Duodenal mucosa (tissue), 2 donors: ENCODE data around the gene SLC25A21.
A peak's percentile ranks its signal among the peaks of the same experiment; 100 is the strongest.

Experiments used
- H3K27ac ChIP-seq: one replicate; pipeline ENCODE4 v1.7.0; 2013; ENCODE audit warnings: low read depth, low read length
- H3K27me3 ChIP-seq, 2 donors: one replicate each; pipeline ENCODE4 v1.7.0; 2013; ENCODE audit warnings: low read length in 2 of 2, control low read depth in 1 of 2; ENCODE audit not compliant: insufficient read depth in 2 of 2, control insufficient read depth in 1 of 2
- H3K36me3 ChIP-seq, 2 donors: one replicate each; pipeline ENCODE4 v1.7.0; 2013; ENCODE audit warnings: low read length in 2 of 2, control low read depth in 1 of 2; ENCODE audit not compliant: insufficient read depth in 2 of 2, control insufficient read depth in 1 of 2
- H3K4me1 ChIP-seq, 2 donors: one replicate each; pipeline ENCODE4 v1.7.0; 2013; ENCODE audit warnings: low read length in 2 of 2, control low read depth in 1 of 2; ENCODE audit not compliant: insufficient read depth in 2 of 2, control insufficient read depth in 1 of 2
- H3K4me3 ChIP-seq, 2 donors: one replicate each; pipeline ENCODE4 v1.7.0; 2013; ENCODE audit warnings: low read length in 2 of 2, low read depth in 1 of 2
- H3K9ac ChIP-seq, 2 donors: one replicate each; pipeline ENCODE4 v1.7.0; 2013; ENCODE audit warnings: low read length in 2 of 2, low read depth in 1 of 2
- H3K9me3 ChIP-seq, 2 donors: one replicate each; pipeline ENCODE4 v1.7.0; 2013; ENCODE audit warnings: low read length in 2 of 2, control low read depth in 1 of 2; ENCODE audit not compliant: control insufficient read depth in 1 of 2

The SLC25A21 gene

DNA sequence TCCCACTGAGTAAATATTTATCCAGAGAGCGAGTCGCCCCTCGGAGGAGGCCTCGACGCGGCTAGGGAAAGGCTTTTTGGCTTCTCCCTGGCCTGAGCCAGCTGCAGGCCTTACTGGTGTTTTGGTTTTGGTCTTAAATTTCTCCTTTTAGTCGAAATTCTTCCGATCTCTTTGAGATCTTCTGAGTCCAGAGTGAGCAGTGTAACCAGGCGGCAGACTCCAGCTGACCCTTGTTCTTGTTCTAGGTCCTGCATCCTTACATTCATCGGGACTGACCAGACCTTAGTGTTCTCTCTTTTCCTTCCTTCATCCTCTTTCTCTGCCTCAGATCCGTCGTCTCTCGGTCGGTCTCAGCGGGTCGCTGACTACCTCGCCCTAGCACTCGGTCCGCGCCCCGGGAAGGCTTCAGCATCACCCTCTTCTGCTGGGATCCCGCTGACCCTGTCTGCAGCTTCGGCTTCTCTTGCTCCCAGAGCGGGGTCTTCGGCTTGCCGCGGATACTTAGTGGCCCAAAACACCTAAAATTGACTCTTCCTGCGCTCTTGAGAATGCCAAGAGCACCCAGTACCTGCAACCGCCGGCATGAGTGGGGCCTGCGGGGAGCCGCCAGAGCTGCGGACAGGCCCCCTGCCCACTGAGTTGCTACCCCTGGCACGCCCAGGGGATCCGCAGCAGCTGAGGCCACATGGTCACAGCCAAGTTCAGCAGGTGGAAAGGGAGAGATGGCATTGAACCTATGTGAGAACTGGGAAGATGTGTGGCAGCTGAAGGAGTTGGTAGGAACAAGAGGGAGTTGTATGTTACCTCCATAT is 513.2 kb downstream of the SLC25A21 start:
- H3K36me3 ChIP-seq, result no peaks in the 10 kb centered on the region
- H3K4me3 ChIP-seq, result peak overlapping the region in 1 of 2 donors; percentile 32
- peaks cover 96 to 100% of the 10 kb centered on the region in 2 donors for H3K27me3 ChIP-seq
- no peaks in the 10 kb centered on the region for H3K9me3 ChIP-seq
- no peak overlapping the region for H3K9ac ChIP-seq
- peaks cover 22 to 49% of the 10 kb centered on the region in 2 donors for H3K4me1 ChIP-seq
- no peak overlapping the region for H3K27ac ChIP-seq

DNA sequence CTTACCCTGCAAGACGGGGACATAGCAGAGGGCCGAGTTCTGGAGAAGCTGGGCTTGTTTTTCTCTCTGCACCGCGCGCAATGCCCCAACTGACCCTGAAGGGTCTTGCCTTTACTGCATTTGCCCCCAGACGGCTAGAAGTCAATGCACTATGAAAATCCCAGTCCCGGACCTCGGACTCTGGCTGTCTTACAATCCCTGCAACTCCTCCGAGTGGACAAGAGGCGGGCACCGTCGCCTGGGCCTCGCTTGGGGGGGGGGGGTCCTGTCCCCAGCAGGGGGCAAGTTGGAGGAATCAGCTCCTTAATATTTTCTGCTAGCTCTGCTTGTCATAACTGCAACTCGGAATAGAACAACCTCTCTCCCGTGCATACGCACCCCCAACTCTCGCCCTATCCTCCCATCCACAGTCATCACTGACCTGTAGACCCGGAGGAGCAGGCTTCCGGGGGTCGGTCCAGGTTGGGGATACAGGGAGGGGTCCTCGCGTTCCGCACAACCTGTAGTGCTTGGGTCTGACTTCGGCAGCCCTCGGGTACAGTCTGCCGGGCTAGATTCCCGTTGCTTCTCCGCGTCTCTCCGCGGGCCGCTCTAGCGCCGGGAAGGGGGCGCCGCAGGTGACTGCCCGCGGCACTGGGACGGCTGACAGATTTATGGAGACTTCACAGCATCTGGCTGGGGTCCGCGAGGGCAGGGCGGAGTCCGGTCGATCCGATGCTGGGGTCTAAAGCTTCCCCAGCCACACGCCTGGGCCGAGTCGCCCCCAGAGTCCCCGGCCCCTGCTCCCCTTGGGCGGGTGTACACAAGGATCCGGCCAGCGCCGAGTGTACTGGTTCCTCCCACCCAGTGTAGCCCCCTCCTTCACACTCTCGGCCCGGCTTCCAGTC is 514.0 kb downstream of the SLC25A21 start:
- Histone ChIP-seq H3K9me3 (no peaks in the 10 kb centered on the region), H3K4me3 (no peak overlapping the region), H3K27ac (no peak overlapping the region), H3K4me1 (peaks cover 15 to 41% of the 10 kb centered on the region in 2 donors), H3K9ac (no peak overlapping the region), H3K36me3 (no peaks in the 10 kb centered on the region), H3K27me3 (peaks cover 96 to 100% of the 10 kb centered on the region in 2 donors)

DNA sequence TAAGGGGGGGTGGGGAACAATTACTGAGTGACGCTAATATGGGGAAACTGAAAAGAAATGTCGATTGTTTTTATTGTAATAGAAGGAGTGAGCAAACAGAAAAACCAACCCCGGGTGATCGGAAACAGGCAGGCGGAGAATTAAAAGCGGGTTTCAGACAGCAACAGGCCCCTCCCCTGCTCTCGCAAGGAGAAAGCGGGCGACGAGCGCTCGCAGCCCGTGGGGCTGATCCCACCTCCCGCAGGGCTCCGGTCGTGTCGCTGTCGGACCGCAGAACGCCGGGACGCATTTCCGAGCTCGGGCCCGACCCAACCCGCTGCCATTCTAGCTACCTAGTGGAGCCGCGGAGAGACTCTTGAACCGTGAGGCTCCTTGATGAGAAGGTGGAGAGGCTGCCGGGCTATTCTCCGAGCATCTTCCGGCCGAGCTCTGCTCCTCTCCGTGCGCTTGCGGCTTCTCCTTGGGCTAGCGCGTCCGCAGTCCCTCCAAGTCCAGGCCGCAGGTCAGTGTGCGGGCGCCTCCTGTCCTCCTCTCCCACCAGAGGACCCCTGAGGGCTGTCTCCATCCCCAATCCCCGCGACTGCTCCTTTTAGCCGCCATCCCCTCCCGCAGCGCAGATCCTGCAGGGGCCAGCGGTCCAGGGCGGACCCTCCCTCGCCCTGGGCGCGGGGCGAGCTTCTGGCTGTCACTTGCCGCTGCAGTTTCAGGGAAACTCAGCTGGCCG is 514.8 kb downstream of the SLC25A21 start:
- Histone ChIP-seq H3K27me3 (peaks cover 96 to 100% of the 10 kb centered on the region in 2 donors), H3K27ac (no peak overlapping the region), H3K9ac (no peak overlapping the region), H3K4me3 (peak overlapping the region in 1 of 2 donors; percentile 22), H3K36me3 (no peaks in the 10 kb centered on the region), H3K9me3 (no peaks in the 10 kb centered on the region), H3K4me1 (peaks cover 9 to 33% of the 10 kb centered on the region in 2 donors)

- Histone ChIP-seq H3K9ac (no peak overlapping the region), H3K27ac (no peak overlapping the region), H3K36me3 (no peaks in the 10 kb centered on the region), H3K4me3 (peak overlapping the region in 1 of 2 donors; percentile 22), H3K9me3 (no peaks in the 10 kb centered on the region), H3K4me1 (peaks cover 4 to 28% of the 10 kb centered on the region in 2 donors), H3K27me3 (peaks cover 96 to 100% of the 10 kb centered on the region in 2 donors)
Measured at GRCh38 chr14:36656687-36657398, 515.6 kb downstream of the SLC25A21 start.

GRCh38 chr14:36655963-36656686 is 516.3 kb downstream of the SLC25A21 start:
- Histone ChIP-seq H3K27ac (no peak overlapping the region), H3K9ac (no peak overlapping the region), H3K4me1 (peaks cover 4 to 21% of the 10 kb centered on the region in 2 donors), H3K36me3 (no peaks in the 10 kb centered on the region), H3K4me3 (peak overlapping the region in 1 of 2 donors; percentile 36), H3K27me3 (peaks cover 96 to 100% of the 10 kb centered on the region in 2 donors), H3K9me3 (no peaks in the 10 kb centered on the region)

- Histone ChIP-seq H3K4me3 (no peak overlapping the region), H3K27ac (no peak overlapping the region), H3K9me3 (no peaks in the 10 kb centered on the region), H3K9ac (no peak overlapping the region), H3K27me3 (peaks cover 96 to 100% of the 10 kb centered on the region in 2 donors), H3K36me3 (no peaks in the 10 kb centered on the region), H3K4me1 (peaks cover 0 to 18% of the 10 kb centered on the region in 2 donors)
Measured at GRCh38 chr14:36655571-36655962, 516.8 kb downstream of the SLC25A21 start.

- Histone ChIP-seq H3K4me3 (no peak overlapping the region), H3K27me3 (peaks cover 94 to 99% of the 10 kb centered on the region in 2 donors), H3K36me3 (no peaks in the 10 kb centered on the region), H3K4me1 (peaks cover 0 to 18% of the 10 kb centered on the region in 2 donors), H3K9me3 (no peaks in the 10 kb centered on the region), H3K9ac (no peak overlapping the region), H3K27ac (no peak overlapping the region)
Measured at GRCh38 chr14:36654794-36655381, 517.5 kb downstream of the SLC25A21 start.

DNA sequence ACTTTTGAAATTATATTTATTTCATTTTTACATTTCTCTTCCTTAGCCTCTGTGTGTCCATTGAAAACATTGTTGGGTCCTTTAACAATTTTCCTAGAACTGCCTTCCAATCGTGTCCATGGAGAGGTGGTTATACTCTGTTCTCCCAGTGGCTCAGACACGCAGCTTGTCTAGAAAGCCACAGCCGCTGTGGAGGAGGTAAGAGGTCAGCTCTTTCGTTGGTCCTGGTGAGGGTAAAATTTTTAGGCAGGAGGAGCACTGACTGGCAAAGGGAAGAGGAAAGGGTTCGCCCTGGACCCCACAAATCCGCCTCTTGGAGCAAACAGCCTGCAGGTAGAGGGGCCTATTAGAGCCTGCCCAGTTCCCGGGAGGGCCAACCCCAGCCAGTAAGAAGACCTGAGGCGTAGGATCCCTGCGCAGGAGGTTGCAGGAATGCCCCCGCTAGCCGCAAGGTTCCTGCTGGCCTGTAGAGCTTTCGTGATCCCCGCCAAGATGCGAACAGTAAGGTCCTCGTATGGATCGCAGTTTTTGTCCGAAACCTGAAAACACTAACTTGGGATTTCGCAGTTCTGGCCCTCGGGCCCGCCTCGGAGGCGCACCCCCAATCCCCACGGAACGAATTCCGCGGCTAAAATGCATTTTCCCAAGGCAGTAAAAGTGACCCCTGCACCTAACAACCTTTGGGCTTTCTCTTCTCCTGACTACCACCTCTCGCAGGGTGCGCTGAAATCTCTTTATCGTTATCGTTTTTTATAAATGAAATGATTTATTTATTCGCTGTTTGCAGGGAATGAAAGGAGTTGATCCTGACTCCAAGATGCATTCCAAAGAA is 518.2 kb downstream of the SLC25A21 start:
- no peaks in the 10 kb centered on the region for H3K36me3 ChIP-seq
- no peak overlapping the region for H3K9ac ChIP-seq
- peaks cover 93 to 98% of the 10 kb centered on the region in 2 donors for H3K27me3 ChIP-seq
- no peak overlapping the region for H3K27ac ChIP-seq
- H3K4me3 ChIP-seq, result no peak overlapping the region
- H3K4me1 ChIP-seq, result peaks cover 0 to 18% of the 10 kb centered on the region in 2 donors
- H3K9me3 ChIP-seq, result no peaks in the 10 kb centered on the region
